HG02588 (cell line): ENCODE results near the gene EDAR.

Experiments
- ATAC-seq: cut with Tn5 transposase; IDR thresholded peaks from one replicate; pipeline ENCODE4 v1.9.1; 2021; ENCODE audit warnings: mild to moderate bottlenecking, moderate library complexity; ENCODE audit not compliant: unreplicated experiment

Gene EDAR

DNA sequence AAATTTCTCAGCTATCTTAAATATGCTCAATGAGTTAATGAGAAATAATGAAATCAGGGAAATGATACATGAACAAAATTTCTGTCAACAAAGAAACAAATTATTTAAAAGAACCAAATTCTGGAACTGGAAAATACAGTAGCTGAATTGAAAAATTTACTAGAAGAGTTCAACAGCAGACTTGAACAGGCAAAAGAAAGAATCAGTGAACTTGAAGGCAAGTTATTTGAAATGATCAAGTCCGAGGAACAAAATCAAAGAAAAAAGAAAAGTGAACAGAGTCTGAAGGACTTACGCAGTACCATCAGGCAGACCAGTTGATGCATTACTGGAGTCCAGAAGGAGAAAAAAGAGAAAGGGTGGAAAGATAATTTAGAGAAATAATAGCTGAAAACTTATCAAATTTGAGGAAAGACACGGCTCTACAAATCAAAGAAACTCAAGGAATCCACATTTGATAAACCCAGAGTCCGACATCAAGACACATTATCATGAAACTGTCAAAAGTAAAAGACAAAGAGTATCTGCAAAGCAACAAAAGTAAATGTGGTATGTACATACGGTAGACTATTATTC, 118.9 kb downstream of the EDAR start:
- ATAC-seq: no peak

DNA sequence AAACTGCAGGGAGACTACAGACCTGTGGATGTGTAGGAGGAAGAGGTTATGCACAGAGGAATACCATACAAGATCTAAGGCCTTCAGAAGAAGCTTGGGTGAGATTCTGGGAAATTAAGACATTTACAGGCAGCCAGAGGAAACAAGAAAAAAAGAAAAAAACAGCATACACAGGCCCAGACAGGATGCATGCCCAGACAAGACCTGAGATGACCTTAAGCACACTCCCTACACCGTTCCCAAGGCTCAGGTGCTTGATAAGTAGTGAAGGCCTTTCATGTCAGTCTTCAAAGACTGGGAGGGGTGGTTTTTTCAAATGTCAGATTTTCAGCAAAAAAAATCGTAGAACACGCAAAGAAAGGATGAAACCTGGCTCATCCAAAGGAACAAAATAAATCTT, 119.5 kb downstream of the EDAR start:
- ATAC-seq: no peak

DNA sequence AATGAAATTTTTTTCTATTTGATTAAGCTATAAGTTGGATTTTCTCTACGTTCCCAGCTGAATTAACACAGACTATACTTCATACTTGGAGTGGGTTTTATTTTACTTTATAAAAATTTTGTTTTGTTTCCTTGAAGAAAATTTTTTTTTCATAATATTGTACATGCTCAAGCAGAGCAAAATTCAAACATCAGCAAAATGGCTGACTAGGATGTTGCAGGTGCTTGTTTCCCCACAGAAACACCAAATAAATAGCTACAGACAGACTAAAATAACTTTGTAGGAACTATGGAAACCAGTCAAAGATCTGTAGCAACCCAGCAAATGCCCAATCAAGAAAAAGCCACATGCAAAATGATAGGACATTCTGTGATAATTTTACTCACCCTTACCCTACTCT, 120.1 kb downstream of the EDAR start:
- no peak for ATAC-seq

DNA sequence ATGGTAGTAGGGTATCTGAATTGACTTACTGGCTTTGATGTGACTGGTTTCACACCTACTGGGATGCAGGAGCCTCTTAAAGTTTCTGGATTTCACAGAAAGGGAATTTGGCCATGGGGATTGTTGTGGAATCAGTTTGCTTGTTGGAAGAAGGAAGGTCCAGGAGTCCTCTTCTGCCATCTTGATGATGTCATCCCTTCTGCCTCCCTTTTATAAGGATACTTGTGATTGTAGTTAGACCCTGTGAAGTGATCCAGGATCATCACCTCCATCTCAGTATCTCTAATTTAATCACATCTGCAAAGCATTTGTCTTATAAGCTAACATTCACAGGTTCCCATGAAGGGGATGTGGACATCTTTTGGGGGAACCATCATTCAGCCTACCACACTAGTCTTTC, 123.0 kb downstream of the EDAR start:
- ATAC-seq: no peak

DNA sequence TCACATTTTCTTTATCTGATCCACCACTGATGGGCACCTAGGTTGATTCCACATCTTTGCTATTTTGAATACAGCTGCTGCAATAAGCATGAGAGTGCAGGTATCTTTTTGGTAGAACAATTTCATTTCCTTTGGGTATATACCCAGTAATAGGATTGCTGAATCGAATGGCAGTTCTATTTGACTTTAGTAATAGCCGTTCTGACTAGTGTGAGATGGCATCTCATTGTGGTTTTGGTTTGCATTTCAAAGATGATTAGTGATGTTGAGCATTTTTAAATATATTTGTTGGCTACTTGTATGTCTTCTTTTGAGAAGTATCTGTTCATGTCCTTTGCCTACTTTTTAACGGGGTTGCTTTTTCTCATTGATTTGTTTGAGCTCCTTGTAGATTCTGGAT, 130.1 kb downstream of the EDAR start:
- no peak for ATAC-seq

DNA sequence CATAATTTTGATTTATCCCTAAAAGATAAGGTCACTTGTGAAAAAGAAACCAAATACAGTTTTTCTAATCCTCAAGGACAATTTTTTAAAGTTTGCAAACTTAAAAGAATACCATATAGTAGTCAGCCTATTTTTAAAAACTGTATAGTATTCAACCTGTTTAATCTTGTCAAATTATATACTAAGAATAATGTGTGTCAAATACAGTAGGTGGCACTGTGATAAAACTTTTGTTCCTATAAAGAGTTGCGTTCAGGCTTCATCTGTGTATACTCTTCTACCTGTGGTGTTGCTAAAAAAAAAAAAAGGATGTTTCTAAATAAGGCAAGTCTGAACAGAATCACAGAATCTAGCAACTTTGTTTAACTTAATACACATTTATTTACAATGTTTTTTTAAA, 133.8 kb downstream of the EDAR start:
- ATAC-seq: no peak

DNA sequence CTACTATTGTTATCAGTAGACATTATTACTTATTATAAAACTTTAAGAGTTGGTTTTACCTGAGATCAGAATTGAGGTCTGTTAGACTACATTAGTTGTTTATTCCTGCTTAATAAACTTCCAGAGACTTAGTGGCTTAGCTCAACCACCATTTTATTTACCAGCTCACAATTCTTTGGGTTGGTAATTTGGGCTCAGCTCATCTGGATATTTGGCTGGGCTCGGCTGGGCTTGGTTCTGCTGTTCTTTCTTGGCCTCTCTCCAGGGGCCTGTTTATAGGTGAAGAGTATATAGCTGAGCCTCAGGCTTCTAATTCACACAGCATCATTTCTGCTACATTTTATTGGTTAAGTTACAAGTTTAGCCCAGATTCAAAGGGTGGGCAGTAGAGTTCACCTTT, 134.5 kb downstream of the EDAR start:
- no peak for ATAC-seq

DNA sequence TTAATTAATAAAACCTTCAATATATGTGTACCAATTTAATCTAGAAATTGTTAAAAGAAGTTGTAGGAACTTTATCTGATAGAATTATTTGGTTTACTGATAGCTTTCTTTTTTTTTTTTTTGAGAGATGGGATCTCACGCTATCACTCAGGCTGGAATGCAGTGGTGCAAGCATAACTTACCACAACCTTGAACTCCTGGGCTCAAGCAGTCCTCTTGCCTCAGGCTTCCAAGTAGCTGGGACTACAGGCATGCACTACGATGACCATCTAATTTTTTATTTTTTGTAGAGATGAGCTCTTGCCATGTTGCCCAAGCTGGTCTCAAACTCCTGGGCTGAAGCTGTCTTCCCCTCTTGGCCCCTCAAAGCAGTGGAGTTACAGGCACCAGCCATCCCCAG, 135.6 kb downstream of the EDAR start:
- no peak for ATAC-seq

DNA sequence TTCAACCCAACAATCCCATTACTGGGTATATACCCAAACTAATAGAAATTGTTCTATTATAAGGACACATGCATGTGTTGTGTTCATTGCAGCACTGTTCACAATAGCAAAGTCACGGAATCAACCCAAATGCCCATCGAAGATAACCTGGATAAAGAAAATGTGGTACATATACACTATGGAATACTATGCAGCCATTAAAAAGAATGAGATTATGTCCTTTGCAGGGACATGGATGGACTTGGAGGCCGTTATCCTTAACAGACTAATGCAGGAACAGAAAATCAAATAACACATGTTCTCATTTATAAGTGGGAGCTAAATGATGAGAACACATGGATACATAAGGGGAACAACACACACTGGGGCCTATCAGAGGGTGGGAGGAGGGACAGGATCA, 136.6 kb downstream of the EDAR start:
- ATAC-seq: no peak

DNA sequence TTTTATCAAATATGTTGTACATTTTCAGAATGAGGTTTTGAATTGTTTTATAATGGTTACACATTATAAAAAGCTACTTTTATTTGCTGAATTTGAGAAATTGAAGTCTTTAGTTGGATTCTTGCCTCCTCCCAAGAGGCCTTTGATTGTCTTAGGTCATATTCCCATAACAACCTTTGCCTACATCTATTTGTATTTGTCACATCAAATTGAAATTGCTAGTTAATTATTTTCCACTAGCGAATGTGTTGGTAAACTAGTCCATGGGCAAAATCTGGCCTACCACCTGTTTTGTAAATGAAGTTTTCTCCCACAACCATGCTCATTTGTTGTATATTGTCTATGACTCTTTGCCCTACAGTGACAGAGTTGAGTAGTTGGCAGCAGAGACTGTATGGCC, 142.0 kb downstream of the EDAR start:
- ATAC-seq: no peak

DNA sequence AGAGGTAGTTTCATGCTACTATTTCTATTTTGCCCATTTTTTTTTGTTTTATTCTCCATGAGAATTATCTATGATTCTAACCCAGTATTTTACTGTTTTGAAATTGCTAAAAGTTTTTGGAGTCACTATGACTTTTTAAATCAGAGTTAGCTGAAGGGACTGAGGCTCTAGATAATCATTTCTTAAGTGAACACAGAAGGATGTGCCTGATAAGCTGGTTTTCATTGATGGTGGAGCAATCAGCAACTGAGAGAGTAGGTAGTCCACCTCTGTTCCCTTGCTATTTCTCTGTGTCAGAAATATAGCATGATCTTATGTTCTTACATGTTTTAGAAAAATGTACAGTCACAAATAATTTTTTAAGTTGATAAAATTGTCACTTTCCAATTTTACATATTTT, 143.1 kb downstream of the EDAR start:
- ATAC-seq: no peak
